Subcutaneous adipose tissue (tissue), 4 donors: ENCODE results near the gene TCF7L2. TPM values are rescaled to one million over a fixed set of nuclear protein-coding genes. Genes with fewer than 3 reads are reported as not detected.

ENCODE experiments used
- total RNA-seq, 4 donors: library from RNA; depleted of rRNA; stranded (reverse); fragments of >200 nt; gene quantifications; one replicate each; pipeline ENCODE4 v1.1.0, GENCODE V29; 2016
- TF ChIP-seq, protein P1 (sequence below): fragments of 450-650 bp; IDR thresholded peaks from one replicate; pipeline ENCODE4 v1.5.1; 2016; ENCODE audit warnings: low read depth, mild to moderate bottlenecking, control low read depth, antibody characterized with exemption, moderate library complexity

TCF7L2 gene
- total RNA-seq, 4 donors from 2014 or later, result 24.3 to 70.1 (median 43.5) TPM

DNA sequence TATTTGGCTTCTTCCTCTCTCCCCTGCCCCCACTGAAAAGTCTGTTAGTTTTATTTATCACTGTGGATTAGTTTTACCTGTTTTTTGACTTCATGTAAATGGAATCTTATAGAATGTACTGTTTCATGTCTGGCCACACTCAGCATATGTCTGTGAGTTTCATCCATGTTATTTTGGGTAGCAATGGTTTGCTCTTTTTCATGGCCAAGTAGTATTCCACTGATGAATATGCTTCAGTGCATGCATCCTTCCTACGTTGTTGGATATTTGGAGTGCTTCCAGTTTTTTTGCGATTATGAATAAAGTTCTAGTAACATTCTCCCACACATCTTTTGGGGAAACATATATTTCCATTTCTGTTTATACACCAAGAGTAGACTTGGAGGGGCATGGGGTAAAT lies 19.1 kb downstream of the TCF7L2 start:
- TF ChIP-seq, protein P1, sequence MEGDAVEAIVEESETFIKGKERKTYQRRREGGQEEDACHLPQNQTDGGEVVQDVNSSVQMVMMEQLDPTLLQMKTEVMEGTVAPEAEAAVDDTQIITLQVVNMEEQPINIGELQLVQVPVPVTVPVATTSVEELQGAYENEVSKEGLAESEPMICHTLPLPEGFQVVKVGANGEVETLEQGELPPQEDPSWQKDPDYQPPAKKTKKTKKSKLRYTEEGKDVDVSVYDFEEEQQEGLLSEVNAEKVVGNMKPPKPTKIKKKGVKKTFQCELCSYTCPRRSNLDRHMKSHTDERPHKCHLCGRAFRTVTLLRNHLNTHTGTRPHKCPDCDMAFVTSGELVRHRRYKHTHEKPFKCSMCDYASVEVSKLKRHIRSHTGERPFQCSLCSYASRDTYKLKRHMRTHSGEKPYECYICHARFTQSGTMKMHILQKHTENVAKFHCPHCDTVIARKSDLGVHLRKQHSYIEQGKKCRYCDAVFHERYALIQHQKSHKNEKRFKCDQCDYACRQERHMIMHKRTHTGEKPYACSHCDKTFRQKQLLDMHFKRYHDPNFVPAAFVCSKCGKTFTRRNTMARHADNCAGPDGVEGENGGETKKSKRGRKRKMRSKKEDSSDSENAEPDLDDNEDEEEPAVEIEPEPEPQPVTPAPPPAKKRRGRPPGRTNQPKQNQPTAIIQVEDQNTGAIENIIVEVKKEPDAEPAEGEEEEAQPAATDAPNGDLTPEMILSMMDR, result no peak

DNA sequence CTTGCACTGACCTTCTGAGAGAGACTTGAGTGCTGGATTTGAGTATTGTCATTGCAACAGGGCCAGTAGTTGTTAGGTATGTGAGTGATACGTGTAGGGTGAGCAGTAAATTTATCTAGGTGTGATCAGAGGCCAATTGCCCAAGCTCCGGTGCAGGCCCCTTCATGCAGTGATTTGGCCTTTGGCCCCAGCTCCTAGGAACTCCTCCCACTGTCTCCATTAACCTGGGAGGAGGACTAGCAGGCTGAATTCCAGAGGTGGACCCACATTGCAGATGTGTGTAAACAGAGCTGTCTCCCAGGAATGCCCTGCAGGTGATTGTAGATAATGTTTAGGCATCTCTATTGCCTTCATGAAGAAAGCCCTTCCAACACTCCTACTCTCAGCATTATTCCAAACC lies 19.5 kb downstream of the TCF7L2 start:
- TF ChIP-seq, protein P1, result no peak

DNA sequence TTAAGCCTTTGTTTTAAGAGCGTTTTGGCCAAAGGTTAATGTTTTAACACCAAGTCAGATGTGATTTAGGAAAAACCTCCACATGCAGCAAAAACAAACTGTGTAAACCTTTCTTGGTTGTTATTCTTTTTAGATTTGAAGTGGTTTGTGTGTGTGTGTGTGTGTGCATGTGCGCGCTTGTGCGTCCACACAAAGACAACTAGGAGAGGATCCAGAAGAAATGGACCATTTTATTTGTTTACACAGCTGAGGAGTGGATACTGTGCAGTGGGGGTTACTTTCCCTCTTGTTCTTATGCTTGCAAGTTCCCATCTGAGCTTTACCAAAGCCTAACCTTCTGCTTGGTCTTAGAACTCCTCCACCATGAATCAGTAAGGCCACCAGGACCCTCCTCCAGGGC lies 20.0 kb downstream of the TCF7L2 start:
- TF ChIP-seq, protein P1, result no peak

DNA sequence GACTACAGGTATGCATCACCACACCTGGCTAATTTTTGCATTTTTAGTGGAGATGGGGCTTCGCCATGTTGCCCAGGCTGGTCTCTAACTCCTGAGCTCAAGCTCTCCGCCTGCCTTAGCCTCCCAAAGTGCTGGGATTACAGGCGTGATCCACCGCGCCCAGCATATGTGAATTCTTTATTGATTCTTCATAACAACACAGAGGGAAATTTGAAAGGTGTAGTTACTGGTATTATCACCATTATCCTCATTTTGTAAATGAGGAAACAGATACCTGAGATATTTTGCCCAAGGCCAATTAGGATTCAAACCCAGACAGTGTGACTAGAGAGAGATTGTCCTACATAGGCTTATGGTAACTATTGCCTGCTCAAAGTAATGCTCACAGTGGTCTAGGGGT lies 22.6 kb downstream of the TCF7L2 start:
- TF ChIP-seq, protein P1, result no peak

DNA sequence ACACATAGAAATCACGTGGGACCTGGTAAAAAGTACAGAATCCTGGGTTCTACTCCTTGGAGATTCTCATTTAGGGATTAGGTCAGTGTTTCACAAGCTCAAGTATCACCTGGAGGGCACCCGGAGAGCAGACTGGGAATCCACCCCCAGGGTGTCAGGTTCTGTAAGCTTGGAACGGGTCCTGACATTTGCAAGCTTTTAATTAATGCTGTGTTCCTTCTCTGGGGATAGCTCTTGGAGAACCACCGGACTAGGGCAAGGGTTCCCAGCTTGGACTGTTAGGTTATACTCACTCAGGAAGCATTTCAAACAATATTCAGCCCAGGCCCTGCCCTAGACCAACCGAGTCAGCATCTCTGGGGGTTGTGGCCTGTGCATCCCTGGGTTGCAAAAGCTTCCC lies 23.0 kb downstream of the TCF7L2 start:
- TF ChIP-seq, protein P1, result no peak

DNA sequence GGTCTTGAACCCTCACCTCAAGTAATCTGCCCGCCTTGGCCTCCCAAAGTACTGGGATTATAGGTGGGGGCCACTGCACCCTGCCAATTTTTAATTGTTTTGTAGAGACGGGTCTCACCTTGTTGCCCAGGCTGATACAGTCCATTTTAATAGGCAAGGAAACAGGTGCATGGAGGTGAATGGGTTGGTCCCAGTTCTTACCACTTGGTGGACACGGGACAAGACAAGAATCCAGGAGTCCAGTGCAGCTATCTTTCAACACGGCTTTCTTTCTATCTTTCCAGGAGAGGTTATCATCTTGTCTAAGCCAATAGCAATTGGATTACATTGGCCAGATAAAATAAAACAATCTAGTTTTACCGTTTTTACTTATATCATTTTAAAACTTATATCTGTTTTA lies 23.8 kb downstream of the TCF7L2 start:
- TF ChIP-seq, protein P1, result no peak

DNA sequence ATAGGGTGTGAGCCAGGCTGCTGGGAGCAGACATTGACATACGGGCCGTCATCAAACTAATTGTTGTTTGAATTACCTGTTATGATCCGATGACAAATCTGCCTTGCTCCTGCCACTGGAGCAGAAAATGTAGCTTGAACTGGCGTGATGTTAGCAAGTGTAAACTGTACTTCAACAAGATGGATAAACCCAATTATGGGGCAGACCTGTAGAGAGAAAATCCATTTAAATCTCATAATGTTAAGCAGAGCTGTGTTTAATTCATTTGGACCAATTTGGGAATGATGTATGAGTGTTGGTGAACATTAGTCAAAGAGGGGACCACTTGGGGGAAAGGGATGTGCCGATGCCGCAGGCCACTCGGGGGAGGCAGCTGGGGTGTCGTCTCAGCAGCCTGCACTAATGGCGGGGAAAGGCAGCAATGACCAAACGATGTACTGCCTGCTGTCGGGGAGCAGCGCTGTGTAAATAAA lies 27.4 kb downstream of the TCF7L2 start:
- TF ChIP-seq, protein P1, result no peak
